Heart left ventricle (tissue), 16 donors: ENCODE measurements around the gene RAB3GAP2. TPM values are rescaled to one million over a fixed set of nuclear protein-coding genes. Genes with fewer than 3 reads are reported as not detected.
A peak's percentile ranks its signal among the peaks of the same experiment; 100 is the strongest.
"Not testable (repeated sequence)": the region's sequence is repeated elsewhere in the genome, so short reads cannot be mapped to it uniquely, and the experiment has no call there.

ENCODE experiments used
- ATAC-seq, 4 donors: fragments of 200-7000 bp; cut with Tn5 transposase; one replicate each; pipeline ENCODE4 v1.9.1; 2020 to 2022; ENCODE audit warnings: moderate library complexity in 4 of 4, mild to moderate bottlenecking in 3 of 4, moderate number of reproducible peaks in 1 of 4
- DNase-seq, 5 donors: peaks; one replicate each; pipeline ENCODE4 v3.0.0-alpha.2; 2020
- H3K27ac ChIP-seq, 12 donors: fragments of 200-600 bp; sonication (generic) in 4 of 12; one replicate each; pipeline versions ENCODE4 v1.5.0 to v1.8.0; 2016 to 2022; ENCODE audit warnings: mild to moderate bottlenecking in 2 of 12
- H3K27me3 ChIP-seq, 9 donors: fragments of 200-600 bp; sonication (generic) in 2 of 9; one replicate each; pipeline versions ENCODE4 v1.5.1 to v1.8.0; 2016 to 2022; ENCODE audit warnings: mild to moderate bottlenecking in 3 of 9
- H3K36me3 ChIP-seq, 9 donors: fragments of 200-600 bp; sonication (generic) in 2 of 9; one replicate each; pipeline versions ENCODE4 v1.5.0 to v1.8.0; 2018 to 2022; ENCODE audit warnings: mild to moderate bottlenecking in 2 of 9
- H3K4me1 ChIP-seq, 12 donors: fragments of 200-600 bp; sonication (generic) in 4 of 12; one replicate each; pipeline versions ENCODE4 v1.5.0 to v1.8.0; 2016 to 2022; ENCODE audit warnings: mild to moderate bottlenecking in 3 of 12
- H3K4me3 ChIP-seq, 12 donors: fragments of 200-600 bp; sonication (generic) in 4 of 12; one replicate each; pipeline versions ENCODE4 v1.5.0 to v1.8.0; 2017 to 2022; ENCODE audit warnings: mild to moderate bottlenecking in 9 of 12, moderate library complexity in 4 of 12
- H3K9me3 ChIP-seq, 12 donors: fragments of 200-600 bp; sonication (generic) in 4 of 12; one replicate each; pipeline versions ENCODE4 v1.5.0 to v1.8.0; 2016 to 2022; ENCODE audit warnings: mild to moderate bottlenecking in 1 of 12
- CTCF ChIP-seq, 12 donors: fragments of 200-600 bp; sonication (generic) in 4 of 12; IDR thresholded peaks; one replicate each; pipeline versions ENCODE4 v1.5.0 to v1.8.0; 2018 to 2022; ENCODE audit warnings: antibody characterized with exemption in 12 of 12, mild to moderate bottlenecking in 5 of 12
- POLR2A ChIP-seq, 2 donors: fragments of 450-650 bp; IDR thresholded peaks; one replicate each; pipeline ENCODE4 v1.6.1; 2017; ENCODE audit warnings: antibody characterized with exemption in 2 of 2, mild to moderate bottlenecking in 2 of 2, moderate library complexity in 2 of 2
- WGBS, 4 donors: extraction: QIAGEN DNeasy Blood & Tissue Kit in 2 of 4; methylation state at CpG; one replicate each; pipeline versions ENCODE4 v1.1.5 to v1.1.7; 2013 to 2018; 5-methylcytosine and 5-hydroxymethylcytosine counted together
- intact Hi-C, 10 donors: fragments of 100-400 bp; cut with DNase I; formaldehyde crosslinking; loops; one replicate each; pipeline versions ENCODE4 v1.11.1 to v1.14.2; 2022
- microRNA counts, 2 donors: library from miRNA; unstranded; fragments of <30 nt; microRNA quantifications; one replicate each; lab custom pipeline; 2016
- microRNA-seq, 4 donors: library from miRNA; unstranded; fragments of <30 nt; microRNA quantifications; one replicate each; pipeline versions ENCODE4 to v1.2.0, GENCODE V29; 2017 to 2020
- polyA plus RNA-seq, 2 donors: library from polyadenylated mRNA; stranded (reverse); fragments of 200-250 nt; gene quantifications; one replicate each; pipeline ENCODE4 v1.2.3, GENCODE V29; 2013
- total RNA-seq, 9 donors: library from RNA; depleted of rRNA in 2 of 9; stranded (reverse); fragments of >200 nt in 2 of 9; fragmentation: NEBNext Ultra II Directional in 3 of 9; extraction: Animal tissue kit (Norgen Biotek cat#: 25700) in 3 of 9; gene quantifications; one replicate each; pipeline versions ENCODE4 v1.1.0 to v1.2.4, GENCODE V29; 2016 to 2023
- donor health status: ischemic (EF 13 %, LVEDD 7.1; RV severe dilation, severe dysfunction).
- donor health status: healthy with polysubstance abuse.
- donor health status: DM: no; HTN: yes; CAD: no.
- donor health status: DM: no; HTN: no; CAD: no.
- donor health status: ischemic (EF 25% LVEDD 6.9; RV normal size, moderate dysfunction).
- donor health status: ischemic (EF 25% LVEDD 5.7; RV mildly dilated, moderate dysfunction).
- donor health status: healthy.
- donor health status: DM: yes; HTN: yes; CAD: no.
- donor health status: ischemic (EF 35%, LVEDD 5.7; RV mildly dilated, moderate dysfunction).
- donor health status: nonischemic (EF 11% LVEDD 7.7; RV severe dilation, severe dysfunction).
- donor health status: DM: yes; HTN: yes; CAD: no.
- donor health status: PGD.
- donor health status: ischemic (EF 29% LVEDD 5.4; RV normal size, mild dysfunction).
- donor health status: nonischemic (EF 23%, LVEDD 6.1; RV moderate dilation, normal function).

Gene RAB3GAP2
- total and polyA plus RNA-seq, 11 donors = 6.5 to 39.3 (median 24.7) TPM

- DNase-seq = no peak
- no peak for TF ChIP-seq POLR2A (IDR thresholded peaks at IDR 0.05)
- peak; percentile 38 to 67 (median 56) for TF ChIP-seq CTCF (IDR thresholded peaks at IDR 0.05)
- H3K9me3 ChIP-seq = no peaks in the 10 kb centered on the region
- 70 to 84% (median 79%) methylated on average over 5 of the region's 5 CpGs for WGBS, 4 donors
- ATAC-seq = no peak
- no peaks in the 10 kb centered on the region for H3K27me3 ChIP-seq
- H3K4me3 ChIP-seq = no peak overlapping the region
- intact Hi-C loops = loop anchor here in 1 of 10 donors (10.0 kb wide), 1 partner anchor 662 kb away; no protein-coding TSS in a partner anchor
- peaks cover 0 to 97% (median 88%) of the 10 kb centered on the region in 9 donors for H3K36me3 ChIP-seq
- peaks cover 0 to under 1% (median 0%) of the 10 kb centered on the region in 12 donors for H3K4me1 ChIP-seq
- H3K27ac ChIP-seq = no peak overlapping the region
Measured at GRCh38 chr1:220113136-220113695, 159.0 kb downstream of the RAB3GAP2 start.

- H3K4me1 ChIP-seq, H3K27me3 ChIP-seq, H3K27ac ChIP-seq, H3K4me3 ChIP-seq, H3K9me3 ChIP-seq, ATAC-seq, DNase-seq: not testable (repeated sequence)
- intact Hi-C loops = loop anchor here in 1 of 10 donors (10.0 kb wide), 1 partner anchor 662 kb away; no protein-coding TSS in a partner anchor
- H3K36me3 ChIP-seq = peaks cover 0 to 97% (median 90%) of the 10 kb centered on the region in 9 donors
- WGBS, 4 donors = 95 to 99% (median 98%) methylated on average over 4 of the region's 4 CpGs
Measured at GRCh38 chr1:220112600-220112999, 159.7 kb downstream of the RAB3GAP2 start.

- DNase-seq, H3K27me3 ChIP-seq, H3K4me1 ChIP-seq, H3K9me3 ChIP-seq, ATAC-seq, H3K4me3 ChIP-seq, H3K27ac ChIP-seq: not testable (repeated sequence)
- intact Hi-C loops = loop anchor here in 1 of 10 donors (10.0 kb wide), 1 partner anchor 664 kb away; no protein-coding TSS in a partner anchor
- H3K36me3 ChIP-seq = peaks cover 2 to 97% (median 90%) of the 10 kb centered on the region in 9 donors
- 81 to 96% (median 93%) methylated on average over 6 of the region's 6 CpGs for WGBS, 4 donors
Measured at GRCh38 chr1:220110473-220110872, 161.8 kb downstream of the RAB3GAP2 start.

GRCh38 chr1:220099826-220100225 lies 172.4 kb downstream of the RAB3GAP2 start:
- no peak for TF ChIP-seq CTCF (IDR thresholded peaks at IDR 0.05)
- TF ChIP-seq POLR2A (IDR thresholded peaks at IDR 0.05) = no peak
- H3K36me3 ChIP-seq = peaks cover 0 to 90% (median 82%) of the 10 kb centered on the region in 9 donors
- peaks cover 0 to 13% (median 8%) of the 10 kb centered on the region in 12 donors for H3K4me1 ChIP-seq
- H3K27me3 ChIP-seq = no peaks in the 10 kb centered on the region
- no peaks in the 10 kb centered on the region for H3K9me3 ChIP-seq
- DNase-seq = no peak
- intact Hi-C loops = no loop called here
- H3K4me3 ChIP-seq = no peak overlapping the region
- no peak for ATAC-seq
- H3K27ac ChIP-seq = no peak overlapping the region

MicroRNAs encoded within 50 kb of the gene (microRNA counts, 767-probe panel; counts per million panel counts)
- 2,022 to 2,134 counts per million in 2 donors for microRNA hsa-miR-194-5p (lab: Ali Mortazavi, UCI)
- 2,037 to 2,085 counts per million in 2 donors for microRNA hsa-miR-215 (lab: Ali Mortazavi, UCI)
- microRNA hsa-miR-664-3p (lab: Ali Mortazavi, UCI) = 2,583 to 2,810 counts per million in 2 donors

Small RNA genes lying within 50 kb of the gene (microRNA-seq; reads per million reads assigned to microRNA genes)
- gene MIR194-1 (0 to 0.77 (median 0.33) reads per million in 4 donors), gene MIR215 (0 to 0.60 (median 0.40) reads per million in 4 donors), gene MIR664A (131 to 402 (median 252) reads per million in 4 donors)

Other genes with a start within 250 kb of the RAB3GAP2 start
- gene EPRS1, start 225.9 kb downstream of the RAB3GAP2 start, total RNA-seq = 10 to 100 TPM; 38.3 to 91.3 (median 65.3) TPM
- gene EPRS1, start 225.9 kb downstream of the RAB3GAP2 start, polyA plus RNA-seq = 10 to 100 TPM; 35.1 to 50.0 TPM
- gene BPNT1, start 182.7 kb downstream of the RAB3GAP2 start, total RNA-seq = 10 to 100 TPM; 13.4 to 25.8 (median 18.8) TPM
- gene BPNT1, start 182.7 kb downstream of the RAB3GAP2 start, polyA plus RNA-seq = 10 to 100 TPM in 1 of 2 donors, 1 to 10 TPM in 1; 7.4 to 19.9 TPM
- 10 to 100 TPM; 62.3 to 87.2 (median 79.3) TPM for gene IARS2, start 178.3 kb downstream of the RAB3GAP2 start, total RNA-seq
- 10 to 100 TPM; 23.2 to 72.7 TPM for gene IARS2, start 178.3 kb downstream of the RAB3GAP2 start, polyA plus RNA-seq